Spleen (tissue), 11 donors: ENCODE measurements around the gene PDLIM3. TPM values are rescaled to one million over a fixed set of nuclear protein-coding genes. Genes with fewer than 3 reads are reported as not detected.

Experiments used
- DNase-seq: peaks from one replicate; pipeline ENCODE4 v3.0.0-alpha.2; 2020
- H3K27ac ChIP-seq, 8 donors: fragments of 200-600 bp; sonication (generic) in 7 of 8; 1 replicate in 4 of 8; 2 replicates in 4 of 8; pipeline versions ENCODE4 v1.5.0 to v1.8.0; 2016 to 2021; ENCODE audit warnings: inconsistent platforms in 4 of 8, mild to moderate bottlenecking in 4 of 8, moderate library complexity in 1 of 8
- H3K27me3 ChIP-seq, 7 donors: fragments of 200-600 bp; sonication (generic) in 6 of 7; replicated peaks in 1 of 7; 1 replicate in 4 of 7; 2 replicates in 3 of 7; pipeline versions ENCODE4 v1.5.0 to v1.8.0; 2016 to 2021; ENCODE audit warnings: inconsistent platforms in 3 of 7, mild to moderate bottlenecking in 1 of 7
- H3K36me3 ChIP-seq, 6 donors: fragments of 200-600 bp; sonication (generic) in 5 of 6; 1 replicate in 4 of 6; 2 replicates in 2 of 6; pipeline versions ENCODE4 v1.5.0 to v1.8.0; 2016 to 2021; ENCODE audit warnings: inconsistent platforms in 2 of 6
- H3K4me1 ChIP-seq, 6 donors: fragments of 200-600 bp; sonication (generic) in 5 of 6; 1 replicate in 3 of 6; 2 replicates in 3 of 6; pipeline versions ENCODE4 v1.5.0 to v1.8.0; 2016 to 2021; ENCODE audit warnings: inconsistent platforms in 3 of 6
- H3K4me3 ChIP-seq, 8 donors: fragments of 200-600 bp; sonication (generic) in 7 of 8; 1 replicate in 4 of 8; 2 replicates in 4 of 8; pipeline versions ENCODE4 v1.5.0 to v1.8.0; 2016 to 2021; ENCODE audit warnings: inconsistent platforms in 4 of 8, mild to moderate bottlenecking in 4 of 8, moderate library complexity in 2 of 8
- H3K9me3 ChIP-seq, 8 donors: fragments of 200-600 bp; sonication (generic) in 7 of 8; 1 replicate in 4 of 8; 2 replicates in 4 of 8; pipeline versions ENCODE4 v1.5.0 to v1.8.0; 2016 to 2021; ENCODE audit warnings: inconsistent platforms in 4 of 8
- CTCF ChIP-seq, 11 experiments: fragments of 200-600 bp in 7 of 11; fragments of 450-650 bp in 4 of 11; sonication (generic) in 4 of 11; IDR thresholded peaks in 8 of 11; conservative IDR thresholded peaks in 3 of 11; 1 replicate in 7 of 11; 2 replicates in 4 of 11; pipeline versions ENCODE4 v1.4.0 to v1.8.0; 2016 to 2021; ENCODE audit warnings: antibody characterized with exemption in 11 of 11, inconsistent platforms in 4 of 11, mild to moderate bottlenecking in 1 of 11
- POLR2A ChIP-seq, 3 donors: fragments of 450-650 bp; IDR thresholded peaks; one replicate each; pipeline ENCODE4 v1.5.1; 2017; ENCODE audit warnings: antibody characterized with exemption in 3 of 3, mild to moderate bottlenecking in 1 of 3
- POLR2AphosphoS5 ChIP-seq, 3 donors: sonication (generic); formaldehyde crosslinking; IDR thresholded peaks; one replicate each; pipeline ENCODE4 v1.5.1; 2017; ENCODE audit warnings: antibody characterized with exemption in 3 of 3
- WGBS, 5 donors: extraction: QIAGEN DNeasy Blood & Tissue Kit in 3 of 5; methylation state at CpG; one replicate each; pipeline versions ENCODE4 v1.1.5 to v1.1.7; 2013 to 2018; 5-methylcytosine and 5-hydroxymethylcytosine counted together
- intact Hi-C: fragments of 100-400 bp; cut with DNase I; formaldehyde crosslinking; loops from one replicate; pipeline ENCODE4 v1.15.0; 2023; ENCODE audit warnings: low total_unique reads
- polyA plus RNA-seq, 3 donors: library from polyadenylated mRNA; stranded (reverse); fragments of 200-250 nt; gene quantifications; one replicate each; pipeline ENCODE4 v1.2.1, GENCODE V29; 2013
- total RNA-seq, 7 donors: library from RNA; depleted of rRNA in 3 of 7; stranded (reverse); fragments of >200 nt in 3 of 7; fragmentation: NEBNext Ultra II Directional in 4 of 7; extraction: Animal tissue kit (Norgen Biotek cat#: 25700) in 4 of 7; gene quantifications; one replicate each; pipeline versions ENCODE4 v1.1.0 to v1.2.1, GENCODE V29; 2016 to 2021
- donor health status: healthy with polysubstance abuse.
- donor health status: DM: no; HTN: no; CAD: no; lungs with moderate emphysema.
- donor health status: DM: no; HTN: no; CAD: no.
- donor health status: Bipolar disorder and iron deficiency.
- donor health status: healthy.
- donor health status: DM: no; HTN: no; CAD: no.
- donor health status: DM: yes; HTN: yes; CAD: no.

PDLIM3 gene
- total and polyA plus RNA-seq, 10 donors = 28.0 to 107 (median 63.2) TPM

- DNase-seq = no peak
- WGBS, 5 donors = 61 to 71% (median 63%) methylated on average over 15 of the region's 15 CpGs
- H3K27me3 ChIP-seq = peaks cover 0 to 22% (median 0%) of the 10 kb centered on the region in 7 donors
- no peaks in the 10 kb centered on the region for H3K9me3 ChIP-seq
- no peaks in the 10 kb centered on the region for H3K36me3 ChIP-seq
- TF ChIP-seq POLR2A (IDR thresholded peaks at IDR 0.05) (no peak), POLR2AphosphoS5 (IDR thresholded peaks at IDR 0.05) (no peak), CTCF (IDR thresholded peaks at IDR 0.05 in 8 of 11, conservative IDR thresholded peaks at IDR 0.05 in 3 of 11) (no peak)
- H3K27ac ChIP-seq = peak overlapping the region in 2 of 8 donors; percentile 32 to 46
- intact Hi-C loops = no loop called here
- no peaks in the 10 kb centered on the region for H3K4me1 ChIP-seq
- no peak overlapping the region for H3K4me3 ChIP-seq
Measured at GRCh38 chr4:185480016-185480732, 55.1 kb downstream of the PDLIM3 start.

- H3K36me3 ChIP-seq = no peaks in the 10 kb centered on the region
- H3K27ac ChIP-seq = peak overlapping the region in 1 of 8 donors; percentile 32
- WGBS, 5 donors = 52 to 74% (median 62%) methylated on average over 1 of the region's 1 CpG
- no peaks in the 10 kb centered on the region for H3K9me3 ChIP-seq
- peaks cover 0 to 22% (median 0%) of the 10 kb centered on the region in 7 donors for H3K27me3 ChIP-seq
- no peak for DNase-seq
- no peaks in the 10 kb centered on the region for H3K4me1 ChIP-seq
- intact Hi-C loops = no loop called here
- no peak overlapping the region for H3K4me3 ChIP-seq
- no peak for TF ChIP-seq POLR2A (IDR thresholded peaks at IDR 0.05)
Measured at GRCh38 chr4:185479507-185479971, 55.8 kb downstream of the PDLIM3 start.

- intact Hi-C loops = loop anchor here (5.0 kb wide), 1 partner anchor 124 kb away; no protein-coding TSS in a partner anchor
- H3K4me3 ChIP-seq = no peak overlapping the region
- H3K4me1 ChIP-seq = peaks cover 5 to 24% (median 19%) of the 10 kb centered on the region in 6 donors
- H3K27ac ChIP-seq = no peak overlapping the region
- no peak for DNase-seq
- peaks cover 0 to 34% (median 0%) of the 10 kb centered on the region in 7 donors for H3K27me3 ChIP-seq
- 91 to 98% (median 93%) methylated on average over 8 of the region's 8 CpGs for WGBS, 5 donors
- no peaks in the 10 kb centered on the region for H3K9me3 ChIP-seq
- H3K36me3 ChIP-seq = no peaks in the 10 kb centered on the region
- no peak for TF ChIP-seq CTCF (IDR thresholded peaks at IDR 0.05 in 8 of 11, conservative IDR thresholded peaks at IDR 0.05 in 3 of 11)
- no peak for TF ChIP-seq POLR2AphosphoS5 (IDR thresholded peaks at IDR 0.05)
- no peak for TF ChIP-seq POLR2A (IDR thresholded peaks at IDR 0.05)
Measured at GRCh38 chr4:185473247-185473646, 62.1 kb downstream of the PDLIM3 start.

GRCh38 chr4:185472103-185472542 lies 63.2 kb downstream of the PDLIM3 start:
- TF ChIP-seq POLR2AphosphoS5 (IDR thresholded peaks at IDR 0.05) = no peak
- TF ChIP-seq CTCF (IDR thresholded peaks at IDR 0.05 in 8 of 11, conservative IDR thresholded peaks at IDR 0.05 in 3 of 11) = no peak
- no peak for TF ChIP-seq POLR2A (IDR thresholded peaks at IDR 0.05)
- Histone ChIP-seq H3K27me3 (peaks cover 0 to 30% (median 0%) of the 10 kb centered on the region in 7 donors), H3K27ac (peak overlapping the region in 4 of 8 donors; percentile 67 to 82 (median 78)), H3K36me3 (no peaks in the 10 kb centered on the region), H3K4me1 (peaks cover 5 to 24% (median 19%) of the 10 kb centered on the region in 6 donors), H3K9me3 (no peaks in the 10 kb centered on the region), H3K4me3 (peak overlapping the region; percentile 56 to 87 (median 76))
- 32 to 43% (median 34%) methylated on average over 10 of the region's 10 CpGs for WGBS, 5 donors
- intact Hi-C loops = loop anchor here (5.0 kb wide), 1 partner anchor 125 kb away; no protein-coding TSS in a partner anchor
- DNase-seq = no peak
